Stimulated activated CD8-positive, alpha-beta memory T cell treated with anti-CD3 and anti-CD28 coated beads, Interleukin-7, amount 100 ng/mL, for 48 hours (primary cell): ENCODE results near the gene CEP120.
"Not testable (repeated sequence)": the region's sequence is repeated elsewhere in the genome, so short reads cannot be mapped to it uniquely, and the experiment has no call there.

Experiments used
- DNase-seq, 2 donors: peaks; one replicate each; pipeline ENCODE4 v3.0.0-alpha.2; 2020; ENCODE audit warnings: low read depth in 1 of 2; ENCODE audit errors: extremely low read depth in 1 of 2

The CEP120 gene

GRCh38 chr5:123391009-123391408 is 32.2 kb downstream of the CEP120 start:
- DNase-seq: no peak

DNA sequence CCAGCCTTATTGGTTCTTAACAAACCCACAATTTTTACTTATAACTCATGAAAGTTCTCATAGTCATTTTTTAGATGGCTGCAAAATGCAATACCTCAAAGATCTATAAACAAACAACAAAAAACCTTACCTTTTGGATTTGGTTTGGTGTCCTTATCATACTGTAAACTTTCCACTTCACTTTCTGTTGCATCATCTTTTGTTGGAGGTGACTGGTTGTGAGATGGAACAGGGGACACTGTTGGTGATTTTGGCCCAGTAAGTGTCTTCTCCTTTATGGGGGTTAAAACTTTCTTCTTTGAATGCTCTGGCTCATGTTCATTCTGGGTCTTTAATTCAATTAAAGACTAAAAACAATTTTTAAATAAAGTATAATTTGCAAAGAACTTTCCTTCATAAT is 33.4 kb downstream of the CEP120 start:
- DNase-seq: no peak

DNA sequence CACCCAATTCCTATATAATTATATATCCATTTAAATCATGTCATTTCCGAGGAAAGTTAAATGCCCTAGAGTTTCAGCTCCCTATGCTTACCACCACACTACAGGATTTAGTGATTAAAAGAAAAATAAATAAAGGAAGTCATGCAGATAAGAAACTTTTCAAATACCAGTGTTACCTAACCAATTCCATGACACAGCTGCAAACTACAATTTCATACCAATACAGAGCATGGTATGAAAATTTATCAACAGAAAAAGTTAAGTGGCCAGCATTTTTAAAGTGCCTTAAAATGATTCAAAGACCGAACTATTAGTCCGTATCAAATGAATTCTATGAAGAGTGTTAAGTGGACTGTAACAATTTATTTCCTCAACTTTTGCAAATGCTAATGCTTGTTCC is 35.9 kb downstream of the CEP120 start:
- no peak for DNase-seq

GRCh38 chr5:123382252-123382651 is 41.0 kb downstream of the CEP120 start:
- no peak for DNase-seq

GRCh38 chr5:123371575-123372179 is 51.5 kb downstream of the CEP120 start:
- peak in 1 of 2 donors; percentile 2 for DNase-seq

DNA sequence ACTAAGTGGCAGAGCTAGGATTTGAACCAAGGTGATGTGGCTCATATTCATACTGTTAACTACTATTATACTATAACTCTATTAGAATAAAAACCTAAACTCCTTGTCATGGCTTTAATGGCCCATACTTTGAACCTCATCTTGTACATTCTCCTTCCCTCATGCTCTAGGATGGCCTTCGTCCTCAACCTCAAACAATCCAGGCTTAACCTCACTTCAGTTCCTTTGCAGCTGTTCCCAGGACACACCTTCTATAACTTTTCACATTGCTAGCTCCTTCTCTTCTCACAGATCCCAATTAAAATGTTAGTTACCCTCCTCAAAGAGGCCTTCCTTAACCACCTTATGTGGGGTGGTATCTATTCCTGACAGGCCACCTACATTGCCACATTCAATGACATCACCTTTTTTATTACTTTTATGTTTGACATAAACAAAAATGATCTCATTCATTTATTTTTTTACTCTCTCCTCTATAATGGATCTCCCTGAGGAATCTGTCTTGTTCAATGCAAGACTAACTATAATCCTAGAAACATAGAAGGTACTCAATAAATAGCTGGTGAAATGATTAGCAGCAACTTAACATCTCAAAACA is 53.7 kb downstream of the CEP120 start:
- DNase-seq: no peak

DNA sequence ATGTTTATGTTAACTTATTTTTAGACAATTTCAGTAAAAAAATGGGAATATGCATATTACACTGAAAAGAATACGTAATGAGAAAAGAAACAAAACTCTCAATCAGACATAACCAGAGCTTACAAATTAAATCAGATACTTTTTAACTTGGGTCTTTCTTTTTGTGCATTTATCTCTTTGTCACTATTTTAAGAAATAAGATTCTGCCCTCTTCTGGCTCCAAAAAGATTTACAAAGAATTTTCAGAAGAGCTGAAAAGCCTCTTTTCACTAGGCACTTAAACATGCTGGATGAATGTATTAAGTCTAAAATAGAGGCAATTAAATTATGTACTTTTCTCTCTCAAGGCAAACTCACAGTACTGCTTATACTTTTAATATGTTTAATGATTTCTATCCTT is 55.5 kb downstream of the CEP120 start:
- DNase-seq: no peak

GRCh38 chr5:123365156-123365555 is 58.0 kb downstream of the CEP120 start:
- no peak for DNase-seq

DNA sequence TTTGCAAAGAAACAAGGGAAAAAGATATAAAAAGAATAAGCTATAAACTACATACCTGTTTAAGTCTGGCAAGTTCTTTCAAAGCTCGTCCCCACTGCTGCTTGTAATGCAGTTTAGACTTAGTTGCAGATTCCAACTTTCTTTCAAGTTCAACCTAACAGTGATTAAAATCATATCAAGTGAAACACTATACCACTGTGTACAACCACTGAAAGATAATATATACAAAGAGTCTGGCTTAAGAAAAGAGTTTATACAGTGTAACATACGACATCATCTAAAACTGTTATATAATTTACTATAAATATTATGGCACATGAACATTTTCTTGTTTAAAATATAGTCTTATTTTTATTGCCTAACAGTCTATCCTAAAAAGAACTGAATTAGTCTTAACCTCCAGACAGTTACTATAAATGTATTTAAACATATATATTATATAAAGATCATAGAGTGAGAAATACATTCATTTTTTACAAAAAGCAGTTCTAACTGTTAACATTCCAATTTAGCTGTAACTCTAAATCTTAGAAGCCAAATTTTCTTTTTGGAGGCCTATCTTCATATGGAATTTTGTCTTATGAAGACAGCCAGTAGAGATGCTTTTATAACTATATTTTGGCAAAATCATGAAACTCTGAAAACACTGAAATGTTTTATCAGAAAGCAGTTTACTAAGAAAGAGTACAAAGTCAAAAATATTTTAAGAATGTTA is 58.6 kb downstream of the CEP120 start:
- DNase-seq: no peak

GRCh38 chr5:123360910-123361309 is 62.3 kb downstream of the CEP120 start:
- no peak for DNase-seq

GRCh38 chr5:123360201-123360571 is 63.0 kb downstream of the CEP120 start:
- no peak for DNase-seq

- no peak for DNase-seq
Measured at GRCh38 chr5:123359454-123360200, 63.6 kb downstream of the CEP120 start.

DNA sequence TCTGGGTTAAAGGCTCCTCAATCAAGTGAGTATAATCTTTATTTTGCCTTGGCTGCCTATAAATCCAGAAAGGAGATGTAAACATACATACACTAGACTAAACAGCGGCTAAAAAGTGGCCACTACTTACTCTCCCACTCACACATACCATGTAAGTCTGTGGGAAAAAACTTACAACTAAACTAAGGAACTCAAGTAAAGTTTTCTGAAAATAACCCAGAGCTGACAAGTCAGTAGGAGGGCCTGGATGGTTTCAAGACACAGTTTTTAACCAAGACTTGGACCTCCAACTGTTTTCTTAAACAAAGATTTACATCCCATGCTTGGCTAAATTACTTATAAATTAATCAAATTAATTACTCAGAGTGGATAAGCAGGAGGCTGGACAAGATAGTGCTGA is 64.5 kb downstream of the CEP120 start:
- no peak for DNase-seq

DNA sequence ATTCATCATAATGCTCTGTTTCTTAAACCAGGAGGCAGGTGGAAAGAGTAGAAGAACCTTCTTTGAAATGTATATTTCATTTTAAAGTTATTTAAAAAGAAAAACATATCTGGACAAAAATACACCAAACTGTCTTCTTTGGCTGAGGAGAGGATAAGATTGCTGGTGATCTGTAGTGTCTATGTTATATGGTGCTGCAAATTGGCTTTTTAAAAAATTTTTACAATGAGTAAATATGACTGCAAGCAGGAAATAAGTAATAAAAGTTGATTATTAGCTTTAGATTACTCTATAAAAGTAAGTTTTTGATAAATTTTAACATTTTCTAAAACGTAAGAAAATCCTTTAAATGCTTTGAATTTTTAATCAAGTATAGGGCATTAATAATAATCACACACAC is 64.9 kb downstream of the CEP120 start:
- DNase-seq: no peak

DNA sequence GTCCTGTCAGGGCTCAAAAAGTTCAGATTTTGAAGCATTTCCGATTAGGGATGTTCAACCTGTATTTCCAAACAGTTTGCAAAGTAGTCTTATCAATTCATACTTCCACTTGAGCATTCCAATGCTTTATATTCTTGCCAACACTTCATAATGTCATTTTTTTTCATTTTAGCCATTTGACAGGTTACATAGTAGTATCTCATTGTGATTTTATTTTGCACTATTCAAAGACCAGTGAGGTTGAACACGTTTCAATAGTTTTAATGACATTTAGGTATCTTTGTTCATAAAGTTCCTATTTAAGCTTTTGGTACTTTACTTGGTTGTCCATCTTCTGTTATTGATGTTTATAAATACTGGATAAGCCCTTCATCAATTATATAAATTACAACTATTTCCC is 71.4 kb downstream of the CEP120 start:
- DNase-seq: no peak

DNA sequence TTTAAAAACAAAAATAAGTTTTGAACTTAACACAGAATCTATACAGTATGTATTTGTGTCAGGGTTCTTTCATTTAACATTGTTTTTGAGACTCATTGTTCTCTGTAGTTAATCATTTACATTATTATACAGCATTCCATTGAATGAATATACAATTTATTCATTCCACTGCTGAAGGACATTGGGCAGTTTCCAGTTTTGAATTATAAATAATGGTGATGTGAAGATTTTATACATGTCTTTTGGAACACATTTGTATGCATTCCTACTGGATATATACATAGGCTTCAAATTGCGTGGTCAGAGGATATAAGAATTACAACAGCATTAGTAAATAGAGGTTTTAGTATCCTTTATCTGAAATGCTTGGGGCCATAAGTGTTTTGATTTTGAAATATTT is 72.0 kb downstream of the CEP120 start:
- no peak for DNase-seq

GRCh38 chr5:123350742-123351141 is 72.5 kb downstream of the CEP120 start:
- no peak for DNase-seq

- no peak for DNase-seq
Measured at GRCh38 chr5:123344816-123345426, 78.3 kb downstream of the CEP120 start.

DNA sequence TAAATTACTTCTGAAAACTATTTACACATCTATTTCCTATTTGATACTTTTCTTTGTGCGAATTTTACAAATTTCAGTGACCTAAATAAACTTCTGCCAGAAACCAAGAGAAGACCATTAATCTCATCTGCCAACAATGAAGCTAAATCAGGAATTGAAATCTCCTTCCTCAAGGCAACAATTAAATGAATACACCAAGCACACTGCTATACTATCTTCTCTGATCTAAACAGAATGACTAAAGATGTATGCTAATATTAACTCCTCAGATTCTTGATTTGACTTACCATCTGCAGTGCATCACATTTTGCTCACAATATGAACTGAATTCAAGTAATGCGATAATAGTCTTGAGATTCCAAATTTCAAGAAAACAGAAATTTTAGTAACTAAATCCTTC is 82.3 kb downstream of the CEP120 start:
- no peak for DNase-seq

DNA sequence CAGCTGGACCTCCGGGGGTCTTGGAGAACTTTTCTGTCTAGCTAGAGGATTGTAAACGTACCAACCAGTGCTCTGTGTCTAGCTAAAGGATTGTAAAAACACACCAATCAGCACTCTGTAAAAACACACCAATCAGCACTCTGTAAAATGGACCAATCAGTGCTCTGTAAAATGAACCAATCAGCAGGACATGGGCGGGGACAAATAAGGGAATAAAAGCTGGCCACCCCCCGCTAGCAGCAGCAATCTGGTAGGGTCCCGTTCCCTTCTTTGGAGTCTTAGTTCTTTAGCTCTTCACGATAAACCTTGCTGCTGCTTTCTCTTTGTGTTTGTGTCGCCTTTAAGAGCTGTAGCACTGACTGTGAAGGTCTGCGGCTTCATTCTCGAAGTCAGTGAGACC is 114.8 kb downstream of the CEP120 start:
- DNase-seq: not testable (repeated sequence)

- no peak for DNase-seq
Measured at GRCh38 chr5:123305751-123306150, 117.5 kb downstream of the CEP120 start.
